Body of pancreas (tissue), 4 donors: ENCODE results near the gene TRAF3.

Experiments
- CTCF ChIP-seq, 7 experiments: fragments of 450-650 bp in 4 of 7; fragments of 200-600 bp in 3 of 7; sonication (generic) in 3 of 7; IDR thresholded peaks; one replicate each; pipeline ENCODE4 v1.5.1; 2016 to 2019; ENCODE audit warnings: antibody characterized with exemption in 7 of 7
- POLR2A ChIP-seq, 3 donors: fragments of 450-650 bp; IDR thresholded peaks; one replicate each; pipeline ENCODE4 v1.6.1; 2016; ENCODE audit warnings: antibody characterized with exemption in 3 of 3, mild to moderate bottlenecking in 2 of 3

- TF ChIP-seq CTCF (IDR thresholded peaks at IDR 0.05) (no peak), POLR2A (IDR thresholded peaks at IDR 0.05) (no peak)
Measured at GRCh38 chr14:102759456-102760187, 17.6 kb upstream of the TRAF3 start.
